GM19025 (cell line): ENCODE measurements around the gene MBP.

ENCODE experiments used
- ATAC-seq: cut with Tn5 transposase; IDR thresholded peaks from one replicate; pipeline ENCODE4 v1.9.1; 2021; ENCODE audit warnings: mild to moderate bottlenecking, low read depth, moderate library complexity; ENCODE audit not compliant: unreplicated experiment

The MBP gene

GRCh38 chr18:77132369-77133050, at the start of gene MBP:
Gene MBP (minus strand): TSS chr18:77132783. CDS start chr18:77105261, 27,522 bp downstream.
- ATAC-seq: peak; percentile 59

GRCh38 chr18:77181950-77182707, 49.5 kb upstream of the MBP start:
- no peak for ATAC-seq

GRCh38 chr18:77178559-77178958, 46.0 kb upstream of the MBP start:
- no peak for ATAC-seq

- ATAC-seq: no peak
Measured at GRCh38 chr18:77177009-77177408, 44.4 kb upstream of the MBP start.

GRCh38 chr18:77173275-77174030, 40.9 kb upstream of the MBP start:
- no peak for ATAC-seq

GRCh38 chr18:77170890-77171410, 38.4 kb upstream of the MBP start:
- no peak for ATAC-seq

GRCh38 chr18:77168811-77169311, 36.3 kb upstream of the MBP start:
- ATAC-seq: no peak

- ATAC-seq: no peak
Measured at GRCh38 chr18:77167251-77167650, 34.7 kb upstream of the MBP start.

- ATAC-seq: no peak
Measured at GRCh38 chr18:77166523-77166922, 33.9 kb upstream of the MBP start.

- ATAC-seq: no peak
Measured at GRCh38 chr18:77165503-77166188, 33.1 kb upstream of the MBP start.

GRCh38 chr18:77164763-77165485, 32.3 kb upstream of the MBP start:
- no peak for ATAC-seq

GRCh38 chr18:77164026-77164425, 31.4 kb upstream of the MBP start:
- ATAC-seq: no peak

GRCh38 chr18:77162580-77162979, 30.0 kb upstream of the MBP start:
- ATAC-seq: no peak

- ATAC-seq: no peak
Measured at GRCh38 chr18:77161961-77162360, 29.4 kb upstream of the MBP start.

GRCh38 chr18:77161383-77161782, 28.8 kb upstream of the MBP start:
- ATAC-seq: no peak

- ATAC-seq: no peak
Measured at GRCh38 chr18:77160515-77160914, 27.9 kb upstream of the MBP start.

- ATAC-seq: no peak
Measured at GRCh38 chr18:77157312-77157711, 24.7 kb upstream of the MBP start.

GRCh38 chr18:77155031-77155430, 22.4 kb upstream of the MBP start:
- ATAC-seq: no peak

GRCh38 chr18:77153404-77153803, 20.8 kb upstream of the MBP start:
- no peak for ATAC-seq
